SKM-1 (cell line): ENCODE data around the gene RGS10.
"Not testable (repeated sequence)": the region's sequence is repeated elsewhere in the genome, so short reads cannot be mapped to it uniquely, and the experiment has no call there.

Source experiments
- DNase-seq: peaks from one replicate; lab custom pipeline; 2025; ENCODE audit not compliant: unreplicated experiment; lab: John Stamatoyannopoulos, UW

Gene RGS10

DNA sequence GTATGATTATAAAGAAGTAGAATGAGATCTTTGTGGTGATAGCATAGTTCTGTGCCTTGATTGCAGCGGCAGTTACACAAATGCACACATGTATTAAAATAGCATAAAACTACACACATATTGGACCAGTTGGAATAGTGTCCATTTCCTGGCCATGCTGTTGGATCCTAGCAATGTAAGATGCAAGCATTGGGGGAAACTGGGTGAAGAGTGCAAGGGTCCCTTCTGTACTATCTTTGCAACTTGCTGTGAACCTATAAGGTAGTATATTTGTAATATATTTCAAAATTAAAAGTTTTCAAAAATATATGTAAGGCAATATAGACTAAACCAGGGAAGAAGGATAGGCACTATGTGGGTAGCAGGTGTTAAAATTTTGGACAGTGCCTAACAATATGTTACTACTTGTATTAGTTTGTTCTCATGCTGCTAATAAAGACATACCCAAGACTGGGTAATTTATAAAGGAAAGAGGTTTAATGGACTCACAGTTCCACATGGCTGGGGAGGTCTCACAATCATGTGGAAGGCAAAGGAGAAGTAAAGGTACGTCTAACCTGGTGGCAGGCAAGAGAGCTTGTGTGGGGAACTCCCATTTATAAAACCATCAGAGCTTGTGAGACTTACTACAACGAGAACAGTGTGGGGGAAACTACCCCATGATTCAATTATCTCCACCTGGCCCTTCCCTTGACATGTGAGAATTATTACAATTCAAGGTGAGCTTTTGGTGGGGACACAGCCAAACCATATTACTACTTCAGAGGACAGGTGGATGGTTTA is 71.4 kb downstream of the RGS10 start:
- no peak for DNase-seq

DNA sequence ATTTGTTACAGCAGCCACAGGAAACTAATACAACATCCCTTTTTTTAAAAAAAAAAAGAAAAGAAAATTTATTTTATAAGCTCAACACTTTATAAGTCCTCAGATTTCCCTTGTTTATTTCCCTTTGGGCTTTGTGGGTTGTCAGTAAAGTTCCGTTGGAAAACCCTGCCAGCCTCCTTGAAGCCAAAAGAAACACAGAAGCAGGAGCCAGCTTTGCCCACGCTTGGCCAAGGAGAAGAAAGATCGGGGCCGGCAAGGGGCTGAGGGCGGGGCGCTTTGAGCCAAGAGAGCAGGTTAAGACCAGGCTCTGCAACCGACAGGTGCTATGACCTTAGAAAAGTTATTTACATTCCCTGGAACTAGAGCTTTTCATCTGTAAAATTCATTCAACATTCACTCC is 72.7 kb downstream of the RGS10 start:
- no peak for DNase-seq

GRCh38 chr10:119469325-119469707 is 73.2 kb downstream of the RGS10 start:
- DNase-seq = no peak

DNA sequence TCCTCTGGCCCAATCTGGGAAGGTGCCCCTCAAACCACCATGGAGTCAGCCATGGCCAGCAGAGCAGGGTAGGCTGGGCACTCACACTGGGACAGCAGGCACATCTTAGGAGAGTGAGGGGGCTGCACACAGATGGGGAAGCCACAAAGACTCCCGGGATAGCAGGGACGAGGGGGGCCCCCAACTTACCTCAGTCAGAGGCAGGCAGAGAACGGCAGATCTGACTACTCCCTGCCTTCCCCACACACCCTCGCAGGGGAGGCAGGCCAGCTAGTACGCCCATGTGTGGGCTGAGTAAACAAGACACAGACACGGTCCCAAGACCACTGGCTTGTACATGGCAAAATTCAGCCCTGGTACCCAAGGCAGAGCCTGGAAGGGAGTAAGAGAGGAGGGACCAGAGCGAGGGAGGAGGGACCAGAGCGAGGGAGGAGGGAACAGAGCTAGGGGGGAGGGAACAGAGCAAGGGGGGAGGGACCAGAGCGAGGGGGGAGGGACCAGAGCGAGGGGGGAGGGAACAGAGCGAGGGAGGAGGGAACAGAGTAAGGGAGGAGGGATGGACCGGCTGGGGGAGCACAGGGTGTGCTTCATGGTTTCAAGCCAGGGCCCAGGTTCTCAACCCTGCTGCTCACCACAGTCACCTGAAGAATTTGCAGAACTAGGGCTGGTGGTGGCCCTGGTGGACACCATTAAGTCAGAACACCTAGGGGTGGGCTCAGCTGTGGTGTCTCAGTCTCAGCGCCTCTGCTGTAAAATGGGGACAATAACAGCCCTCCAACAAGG is 73.8 kb downstream of the RGS10 start:
- no peak for DNase-seq

GRCh38 chr10:119466655-119467054 is 75.9 kb downstream of the RGS10 start:
- DNase-seq = no peak

DNA sequence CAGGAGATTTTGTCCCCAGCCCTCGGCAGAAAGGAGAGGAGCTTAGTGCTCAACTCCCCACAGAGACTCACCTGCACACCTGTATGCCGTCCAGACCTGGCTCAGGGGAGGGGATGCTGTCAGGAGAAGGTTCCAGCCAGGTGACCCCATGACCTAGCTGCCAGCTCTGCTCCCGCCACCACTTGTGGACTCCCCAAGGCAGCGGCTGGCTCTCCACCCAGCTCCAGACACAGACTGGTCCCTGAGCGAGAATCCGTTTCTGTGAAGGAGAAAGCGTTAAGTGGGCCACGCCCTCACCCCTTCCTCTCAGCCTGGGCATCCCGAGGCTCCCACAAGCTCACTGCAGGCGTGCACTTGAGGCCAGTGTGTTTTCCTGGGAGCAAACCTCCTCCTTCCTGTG is 76.4 kb downstream of the RGS10 start:
- DNase-seq = no peak

DNA sequence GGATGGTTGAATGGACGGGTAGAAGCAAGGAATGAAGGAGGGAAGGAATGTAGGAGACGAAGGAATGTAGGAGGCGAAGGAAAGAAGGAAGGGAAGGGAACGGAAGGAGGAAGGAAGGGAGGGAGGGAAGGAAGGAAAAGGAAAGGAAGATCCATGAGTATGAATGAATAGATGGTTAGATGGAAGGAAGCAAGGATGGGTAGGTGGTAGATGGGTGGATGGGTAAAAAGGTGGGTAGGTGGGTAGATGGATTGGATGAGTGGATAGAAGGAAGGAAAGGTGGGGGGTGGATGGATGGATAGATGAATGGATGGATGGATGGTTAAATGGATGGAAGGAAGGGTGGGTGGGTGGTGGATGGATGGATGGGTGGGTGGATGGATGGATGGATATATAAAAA is 77.4 kb downstream of the RGS10 start:
- DNase-seq = no peak

DNA sequence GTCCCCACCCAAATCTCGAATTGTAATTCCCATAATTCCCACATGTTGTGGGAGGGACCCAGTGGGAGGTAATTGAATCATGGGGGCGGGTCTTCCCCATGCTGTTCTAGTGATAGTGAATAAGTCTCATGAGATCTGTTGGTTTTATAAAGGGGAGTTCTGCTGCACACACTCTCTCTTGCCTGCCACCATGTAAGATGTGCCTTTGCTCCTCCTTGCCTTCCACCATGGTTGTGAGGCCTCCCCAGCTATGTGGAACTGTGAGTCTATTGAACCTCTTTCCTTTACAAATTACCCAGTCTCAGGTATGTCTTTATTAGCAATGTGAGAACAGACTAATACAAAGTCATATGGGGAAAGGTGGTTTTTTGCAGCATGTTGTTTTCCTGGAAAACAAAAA is 79.3 kb downstream of the RGS10 start:
- DNase-seq = not testable (repeated sequence)

DNA sequence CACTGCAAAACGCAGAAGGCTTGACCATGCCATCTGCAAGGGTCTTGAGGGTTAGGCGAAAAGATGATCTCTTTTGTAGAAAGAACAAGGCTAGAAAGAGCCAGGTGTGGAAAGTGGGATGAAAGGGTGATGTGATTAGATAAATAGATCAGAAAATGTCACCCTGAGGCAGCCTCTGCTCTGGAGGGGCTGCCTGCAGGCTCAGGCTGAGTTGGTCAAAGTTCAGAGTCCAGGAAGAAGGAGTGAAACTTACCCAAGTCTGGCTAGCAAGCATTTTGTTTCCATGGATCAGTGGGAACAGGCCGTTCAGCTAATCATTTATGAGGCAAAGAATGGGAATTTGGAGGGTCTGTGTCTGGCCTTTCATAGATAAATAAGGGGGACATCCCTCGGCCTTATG is 79.7 kb downstream of the RGS10 start:
- DNase-seq = no peak

DNA sequence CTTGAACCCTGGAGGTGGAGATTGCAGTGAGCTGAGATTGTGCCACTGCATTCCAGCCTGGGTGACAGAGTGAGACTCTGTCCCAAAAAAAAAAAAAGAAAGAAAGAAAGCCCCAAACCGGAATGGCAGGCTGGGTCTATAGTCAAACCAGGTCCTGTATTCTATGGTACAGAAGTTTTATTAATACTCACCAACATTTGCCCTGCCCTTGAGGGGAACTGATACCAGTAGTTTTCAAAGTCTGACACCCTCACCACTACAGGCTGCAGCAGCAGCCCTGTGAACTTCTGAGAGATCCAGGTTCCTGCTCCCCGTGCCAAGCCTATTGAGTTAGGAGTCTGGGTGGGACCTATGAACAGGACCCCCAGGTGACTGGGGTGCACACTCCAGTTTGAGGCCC is 80.6 kb downstream of the RGS10 start:
- no peak for DNase-seq

DNA sequence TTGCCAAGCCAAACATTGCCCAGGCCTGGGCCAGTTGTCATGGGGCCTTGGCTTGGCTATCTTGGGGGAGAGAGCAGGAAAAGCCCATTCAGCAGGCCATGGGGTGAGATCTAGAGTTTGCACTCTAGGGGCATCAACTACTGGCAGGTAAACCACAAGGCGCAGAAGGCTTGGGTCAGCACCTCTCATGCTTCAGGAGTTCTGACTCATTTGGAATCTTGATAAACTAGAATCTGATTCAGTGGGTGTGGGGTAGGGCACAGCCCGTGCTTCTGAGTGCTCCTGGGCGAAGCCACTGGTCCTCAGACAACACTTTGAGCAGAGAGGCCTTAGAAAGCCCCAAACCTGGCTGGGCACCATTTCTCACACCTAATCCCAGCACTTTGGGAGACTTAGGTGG is 81.1 kb downstream of the RGS10 start:
- no peak for DNase-seq

GRCh38 chr10:119460369-119461195 is 81.9 kb downstream of the RGS10 start:
- no peak for DNase-seq

- DNase-seq = no peak
These were observed 82.7 kb downstream of the RGS10 start for GRCh38 chr10:119459681-119460340.

GRCh38 chr10:119457966-119458766 is 84.4 kb downstream of the RGS10 start:
- no peak for DNase-seq

DNA sequence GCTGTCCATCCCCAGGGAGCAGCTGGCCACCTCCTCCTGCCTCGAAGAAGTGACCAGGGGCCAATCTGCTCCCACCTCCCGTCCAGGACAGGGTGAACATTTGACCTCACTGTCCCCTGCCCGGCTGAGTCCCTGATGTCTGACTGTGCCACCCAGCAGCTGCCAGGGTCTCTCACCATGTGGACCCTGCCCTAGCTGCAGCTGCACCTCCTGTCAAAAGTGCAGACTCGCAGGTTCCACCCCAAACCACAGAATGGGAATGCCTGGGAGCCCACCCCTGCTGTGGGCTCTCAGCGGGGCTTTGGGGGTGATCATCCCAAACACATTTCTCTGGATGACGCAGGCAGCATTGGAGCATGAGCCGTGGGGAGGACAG is 86.1 kb downstream of the RGS10 start:
- DNase-seq = no peak

- DNase-seq = no peak
These were observed 86.7 kb downstream of the RGS10 start for GRCh38 chr10:119455609-119456434.

GRCh38 chr10:119454990-119455389 is 87.5 kb downstream of the RGS10 start:
- DNase-seq = no peak

DNA sequence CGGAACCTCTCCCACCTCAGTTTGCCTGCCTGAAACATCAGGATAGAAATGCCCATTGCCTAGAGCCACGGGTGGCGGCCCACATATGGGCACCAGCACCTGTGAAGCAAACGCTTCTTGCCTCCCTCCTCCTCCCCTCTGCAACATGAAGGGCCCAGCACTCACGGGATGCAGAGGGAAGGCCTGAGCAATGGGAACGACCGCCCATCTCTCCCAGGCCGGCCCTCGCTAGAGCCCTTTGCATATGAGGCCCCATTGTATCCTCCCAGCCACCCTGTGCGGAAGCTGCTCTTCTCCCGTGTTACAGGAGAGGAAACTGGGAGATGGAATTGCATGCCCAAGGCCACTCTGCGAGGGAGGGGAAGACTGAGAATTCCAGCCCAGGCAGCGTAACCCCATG is 88.2 kb downstream of the RGS10 start:
- DNase-seq = no peak

DNA sequence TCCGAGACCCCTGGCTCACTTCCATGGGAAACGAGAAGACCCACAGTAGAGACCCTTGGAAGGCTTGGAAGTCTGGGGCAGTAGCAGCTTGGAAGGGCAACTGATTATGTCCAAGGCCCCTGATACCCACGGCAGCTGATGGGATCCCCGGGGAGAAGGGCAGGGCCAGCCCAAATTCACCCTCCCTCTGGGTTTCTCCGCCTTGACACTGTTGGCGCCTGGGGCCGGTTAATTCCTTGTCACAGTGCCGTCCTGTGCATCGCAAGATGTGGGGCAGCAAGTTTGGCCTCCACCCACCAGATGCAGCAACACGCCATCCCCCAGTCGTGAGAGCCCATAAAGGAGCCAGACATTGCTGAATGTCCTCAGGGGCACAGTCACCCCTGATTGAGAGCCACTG is 89.2 kb downstream of the RGS10 start:
- no peak for DNase-seq

DNA sequence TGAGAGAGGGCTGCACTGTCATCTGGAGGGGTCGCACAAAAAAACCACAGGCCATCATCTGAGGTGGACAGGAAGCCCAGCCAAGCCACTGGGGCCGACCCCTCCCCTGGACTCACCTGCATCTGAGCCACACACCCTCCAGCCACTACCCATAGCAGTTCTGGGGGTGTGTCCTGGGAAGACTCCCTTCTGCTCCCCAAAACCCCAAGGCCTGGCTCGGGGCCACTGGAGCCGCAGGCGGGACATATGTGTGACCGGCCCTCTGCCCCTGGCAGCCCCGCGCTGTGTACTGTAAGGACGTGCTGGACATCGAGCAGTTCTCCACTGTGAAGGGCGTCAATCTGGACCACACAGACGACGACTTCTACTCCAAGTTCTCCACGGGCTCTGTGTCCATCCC is 90.1 kb downstream of the RGS10 start:
- DNase-seq = no peak
